HK-2 (cell line): ENCODE data around the gene ADCY5.
A peak's percentile ranks its signal among the peaks of the same experiment; 100 is the strongest.

ENCODE experiments used
- DNase-seq: peaks from one replicate; pipeline ENCODE4 v3.0.0-alpha.2; 2018; ENCODE audit not compliant: unreplicated experiment

The ADCY5 gene

GRCh38 chr3:123342631-123343080 lies 106.2 kb downstream of the ADCY5 start:
- no peak for DNase-seq

DNA sequence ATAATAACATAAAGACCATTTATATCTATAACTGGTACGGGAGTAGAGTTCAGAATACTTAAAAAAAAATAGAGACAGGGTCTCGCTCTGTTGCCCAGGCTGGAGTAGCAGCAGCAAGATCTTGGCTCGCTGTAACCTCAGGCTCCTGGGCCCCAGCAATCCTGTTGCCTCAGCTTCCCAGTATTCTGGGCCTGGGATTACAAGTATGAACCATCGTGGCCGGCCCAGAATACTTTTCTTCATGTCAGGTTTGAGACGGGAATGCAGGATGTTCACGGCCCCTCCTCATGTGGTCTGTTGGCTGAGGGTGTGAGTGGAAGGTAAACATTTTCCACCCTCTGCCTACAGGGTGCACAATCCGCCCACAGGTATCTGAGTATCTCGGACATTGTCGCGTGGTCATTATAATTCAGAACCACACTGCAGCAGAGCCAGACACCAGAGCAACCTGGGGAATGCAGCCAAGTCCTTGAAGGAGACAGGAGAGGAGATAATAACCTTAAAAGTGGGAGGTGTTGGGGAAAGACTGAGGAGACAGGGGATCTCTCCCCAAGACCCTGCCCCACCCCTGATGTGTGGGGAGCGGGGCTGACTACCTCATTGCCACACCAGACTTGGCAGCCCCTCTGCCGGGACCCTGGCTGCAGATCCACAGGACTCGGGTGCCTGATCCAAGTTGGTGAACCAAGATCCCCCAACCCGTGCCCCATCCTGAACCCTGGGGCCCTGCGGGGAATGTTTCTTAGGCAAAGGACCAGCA lies 106.8 kb downstream of the ADCY5 start:
- no peak for DNase-seq

DNA sequence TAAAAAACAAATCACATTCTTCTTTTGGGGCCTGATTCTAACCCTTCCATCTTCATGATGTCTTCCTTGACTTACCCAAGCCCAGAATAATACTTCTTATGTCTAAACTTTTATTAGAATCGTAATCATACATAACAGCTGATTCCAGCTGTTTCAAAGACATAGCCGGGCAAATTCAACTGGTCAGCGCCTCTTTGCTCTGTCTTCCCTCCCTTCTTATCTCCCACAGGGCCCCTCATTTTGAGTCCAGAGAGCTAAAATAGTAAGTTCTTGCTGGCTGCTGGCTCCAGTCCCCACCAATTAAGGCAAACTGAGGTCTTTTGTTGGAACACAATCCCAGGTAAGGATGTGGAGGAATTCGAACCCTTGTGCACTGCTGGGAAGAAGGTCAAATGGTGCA lies 108.6 kb downstream of the ADCY5 start:
- DNase-seq: no peak

DNA sequence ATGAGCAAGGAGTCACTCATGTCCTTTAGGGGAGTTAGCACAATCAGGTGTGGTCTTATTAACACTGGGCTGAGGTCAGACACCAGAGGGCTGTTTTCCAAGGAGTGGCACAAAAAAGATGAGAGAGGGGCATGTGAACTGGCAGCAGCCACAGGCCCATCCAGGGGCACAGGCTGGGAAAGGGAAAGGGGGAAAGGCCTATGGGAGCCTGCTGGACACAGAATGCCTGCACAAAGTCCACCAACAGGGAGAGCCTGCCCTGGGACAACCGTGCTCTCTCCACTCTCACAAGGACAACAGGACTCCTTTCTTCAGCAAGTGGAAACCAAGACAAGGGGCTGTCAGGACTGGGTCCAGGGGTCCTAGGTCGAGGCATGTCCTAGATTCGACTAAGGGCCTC lies 109.6 kb downstream of the ADCY5 start:
- no peak for DNase-seq

- DNase-seq: no peak
Observed at GRCh38 chr3:123338620-123339061, 110.2 kb downstream of the ADCY5 start.

GRCh38 chr3:123337948-123338619 lies 110.8 kb downstream of the ADCY5 start:
- no peak for DNase-seq

GRCh38 chr3:123337226-123337625 lies 111.7 kb downstream of the ADCY5 start:
- no peak for DNase-seq

- DNase-seq: no peak
Observed at GRCh38 chr3:123336441-123336851, 112.4 kb downstream of the ADCY5 start.

DNA sequence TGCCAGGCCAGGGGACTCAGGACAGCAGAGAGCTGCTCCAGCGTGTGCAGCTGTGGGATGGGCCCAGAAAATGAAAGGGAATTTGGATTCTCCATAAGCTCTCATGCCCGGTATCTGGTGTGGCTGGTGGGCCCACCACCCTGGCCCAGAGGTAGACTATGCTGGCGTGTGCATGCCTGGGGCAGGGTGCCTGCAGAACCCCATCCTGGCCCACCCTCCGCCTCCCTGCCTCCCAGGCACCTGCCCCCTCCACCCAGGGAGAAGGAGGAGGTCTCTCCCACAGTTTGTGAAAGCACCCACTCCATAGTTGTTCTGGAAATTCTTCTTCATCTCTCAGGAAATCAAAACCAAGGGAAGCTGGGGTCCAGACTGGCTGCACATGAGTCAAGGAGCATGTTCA lies 112.9 kb downstream of the ADCY5 start:
- DNase-seq: no peak

GRCh38 chr3:123335007-123335670 lies 113.8 kb downstream of the ADCY5 start:
- DNase-seq: no peak

DNA sequence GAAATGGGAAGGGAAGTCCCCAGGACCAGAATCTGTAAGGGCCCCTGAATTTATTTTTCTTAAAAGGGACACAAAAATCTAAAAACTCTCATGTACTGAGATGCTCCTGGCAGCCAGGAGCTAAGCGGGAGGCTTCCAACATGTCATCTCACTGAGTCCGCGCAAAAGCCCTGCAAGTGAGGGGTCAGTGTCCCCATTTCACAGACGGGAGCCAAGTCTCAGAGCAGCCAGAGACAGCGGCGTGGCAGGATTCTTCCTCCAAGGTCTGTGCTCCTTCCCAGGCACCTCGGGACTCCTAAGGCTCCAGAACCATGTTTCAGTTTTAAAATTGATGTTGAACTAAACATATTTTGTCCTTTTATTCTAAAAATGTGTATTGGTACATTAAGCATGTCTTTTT lies 114.8 kb downstream of the ADCY5 start:
- no peak for DNase-seq

DNA sequence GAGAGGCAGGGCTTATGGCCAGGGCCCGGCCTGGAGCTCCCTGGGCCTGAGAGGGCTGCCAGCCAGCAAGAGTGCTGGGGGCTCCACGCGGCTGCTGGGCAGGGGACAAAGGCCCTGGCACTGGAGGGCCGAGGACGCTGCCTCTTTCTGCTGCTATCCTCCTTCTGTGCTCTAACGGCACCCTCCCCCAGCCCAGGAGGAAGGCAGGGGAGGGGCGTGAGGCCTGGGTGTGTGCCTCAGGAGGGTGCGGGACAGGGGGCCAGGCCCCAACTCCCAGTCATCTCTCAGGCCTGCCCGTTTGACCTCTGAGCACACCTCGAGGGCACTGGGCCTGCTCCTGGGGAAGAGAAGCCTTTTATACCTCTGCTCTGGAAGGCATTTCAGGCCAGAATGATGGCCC lies 115.5 kb downstream of the ADCY5 start:
- DNase-seq: no peak

DNA sequence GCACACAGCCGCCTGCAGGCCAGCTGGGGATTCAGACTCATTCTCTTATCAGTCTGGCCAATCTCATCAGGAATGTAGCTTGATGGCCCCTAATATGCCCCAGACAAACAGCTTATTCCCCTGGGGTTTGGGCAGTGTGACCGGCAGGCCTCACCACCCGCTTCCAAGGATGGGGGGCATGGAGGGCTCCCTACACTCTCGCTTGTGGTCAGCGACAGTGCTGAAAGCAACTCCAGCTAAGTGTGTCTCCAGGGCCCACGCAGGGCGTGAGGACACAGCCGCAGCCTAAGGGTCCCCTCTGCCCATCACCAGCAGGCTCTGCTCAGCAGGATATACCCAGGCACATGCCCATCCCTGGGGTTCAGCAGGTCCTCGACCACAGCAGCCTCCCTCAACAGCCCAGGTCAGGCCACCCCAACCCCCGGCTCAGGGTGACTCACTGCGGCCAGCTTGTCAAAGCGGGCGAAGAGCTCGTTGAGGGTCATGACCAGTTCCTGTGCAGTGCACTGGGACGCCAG lies 116.7 kb downstream of the ADCY5 start:
- DNase-seq: no peak

DNA sequence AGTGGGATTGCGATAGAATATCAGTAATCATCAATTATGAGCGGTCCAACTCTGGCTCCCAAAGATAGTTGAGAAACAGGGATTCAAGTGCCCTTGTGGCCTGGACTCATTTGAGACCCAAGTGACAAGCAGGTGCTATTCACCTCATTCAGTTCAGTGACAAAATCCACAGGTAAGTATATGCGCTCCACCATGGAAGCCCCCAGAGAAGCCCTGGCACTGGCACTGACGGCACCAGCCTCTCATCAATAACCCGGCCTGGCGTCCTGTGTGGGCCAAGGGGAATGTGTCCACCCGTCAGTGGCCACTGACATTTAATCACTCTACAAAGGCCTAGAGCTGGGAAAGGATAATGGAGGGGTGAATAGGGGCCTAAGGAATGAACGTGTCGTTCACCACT lies 117.2 kb downstream of the ADCY5 start:
- DNase-seq: no peak

- no peak for DNase-seq
Observed at GRCh38 chr3:123331006-123331405, 117.9 kb downstream of the ADCY5 start.

- DNase-seq: no peak
Observed at GRCh38 chr3:123330441-123330991, 118.4 kb downstream of the ADCY5 start.

- no peak for DNase-seq
Observed at GRCh38 chr3:123329636-123330340, 119.1 kb downstream of the ADCY5 start.

DNA sequence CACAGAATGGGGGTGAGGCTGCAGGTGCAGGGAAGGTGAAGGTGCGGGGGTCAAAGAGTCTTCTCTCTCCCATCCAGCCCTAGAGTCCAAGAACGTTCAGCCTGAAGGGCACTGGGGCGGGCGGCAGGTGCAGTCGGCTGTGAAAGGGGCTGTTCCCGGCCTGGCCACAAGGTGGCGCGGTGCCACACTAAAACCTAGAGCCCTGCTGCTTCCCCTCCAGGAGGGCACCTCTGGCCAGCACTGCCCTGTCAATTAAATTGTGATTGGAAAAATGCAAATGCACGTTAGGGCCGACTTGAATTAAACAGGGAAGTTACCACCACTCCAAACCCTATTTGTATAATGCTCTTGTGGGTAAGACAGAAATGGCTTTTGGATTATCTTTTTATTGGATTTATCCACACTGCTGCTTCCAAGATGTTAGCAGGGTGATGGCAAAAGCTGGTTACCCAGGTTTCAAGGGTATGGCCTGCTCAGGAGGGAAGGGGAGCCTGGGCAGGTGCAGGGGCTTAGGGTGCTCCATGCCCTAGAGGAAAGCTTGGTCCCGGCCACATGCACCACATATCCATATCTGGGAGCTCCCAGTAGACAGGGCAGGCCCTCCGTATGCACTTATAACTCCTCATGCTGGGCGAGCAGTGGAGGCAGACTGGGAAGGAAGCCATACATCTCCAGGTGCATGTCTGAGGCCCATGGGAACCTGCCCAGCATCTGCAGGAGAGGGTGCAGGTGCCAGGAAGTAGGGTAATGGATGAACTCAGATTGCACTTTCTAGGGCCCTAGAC lies 119.8 kb downstream of the ADCY5 start:
- peak; percentile 88 for DNase-seq

DNA sequence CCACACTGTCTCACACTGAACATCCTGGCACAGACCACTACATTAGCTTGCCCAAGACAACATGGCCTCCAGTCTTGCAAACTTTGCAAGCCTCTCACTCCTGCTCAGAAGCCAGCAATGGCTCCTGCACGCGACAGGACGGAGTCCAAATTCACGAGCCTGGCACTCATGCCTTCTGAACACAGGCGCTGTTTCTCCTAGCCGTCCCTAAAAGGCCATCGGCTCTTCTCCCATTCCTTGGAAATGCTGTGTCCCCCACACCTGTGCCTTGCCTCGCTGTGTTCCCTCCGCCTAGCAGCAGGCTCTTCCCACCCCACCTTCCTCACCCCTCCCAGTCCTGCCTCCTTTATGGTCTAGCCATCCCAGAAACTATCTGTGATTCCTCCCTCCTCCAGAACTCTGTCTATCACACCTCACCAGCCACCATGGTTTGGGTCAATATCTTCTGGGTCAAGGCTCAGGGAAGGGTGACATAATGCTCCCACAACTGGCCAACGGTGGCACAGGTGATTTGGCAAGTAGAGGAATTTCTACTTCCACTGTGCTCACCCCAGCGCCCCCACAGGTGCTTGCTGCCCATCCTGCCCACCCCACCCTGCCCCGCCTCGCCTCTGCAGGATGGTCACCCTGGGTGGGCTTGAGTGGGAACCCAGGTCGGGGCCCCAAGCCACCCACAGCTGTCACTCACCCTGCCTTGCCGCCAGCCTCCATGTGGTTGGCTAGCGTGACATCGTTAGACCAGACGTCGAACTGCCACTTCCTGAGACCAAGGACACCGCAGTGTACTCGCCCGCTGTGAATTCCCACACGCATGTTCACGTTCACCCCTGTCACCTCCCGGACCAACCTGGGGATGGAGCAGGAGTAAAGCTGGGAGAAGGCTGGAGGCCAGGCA lies 120.7 kb downstream of the ADCY5 start:
- no peak for DNase-seq

GRCh38 chr3:123327480-123327879 lies 121.4 kb downstream of the ADCY5 start:
- no peak for DNase-seq
